H9 (cell line): Measurements from ENCODE around the gene JAKMIP1. TPM values are rescaled to one million over a fixed set of nuclear protein-coding genes. Genes with fewer than 3 reads are reported as not detected.

Experiments used
- DNase-seq: peaks from one replicate; pipeline ENCODE4 v3.0.0-alpha.2; 2017
- H2AFZ ChIP-seq: one replicate; pipeline ENCODE4 v1.6.1; 2013; ENCODE audit warnings: mild to moderate bottlenecking, low read length, control low read depth, moderate library complexity
- H2AK5ac ChIP-seq: 2 replicates; pipeline ENCODE4 v1.6.1; 2013; ENCODE audit warnings: low read length, control low read depth, mixed read lengths; ENCODE audit not compliant: insufficient read length
- H2BK120ac ChIP-seq: one replicate; pipeline ENCODE4 v1.6.1; 2013; ENCODE audit warnings: low read depth, mild to moderate bottlenecking, low read length, control low read depth, inconsistent platforms; ENCODE audit not compliant: poor library complexity, severe bottlenecking
- H2BK12ac ChIP-seq: 2 replicates; pipeline ENCODE4 v1.6.1; 2013; ENCODE audit warnings: low read length, control low read depth, mixed read lengths, low read depth; ENCODE audit not compliant: insufficient read length
- H2BK15ac ChIP-seq: 2 replicates; pipeline ENCODE4 v1.6.1; 2013; ENCODE audit warnings: low read depth, low read length, control low read depth
- H2BK20ac ChIP-seq: one replicate; pipeline ENCODE4 v1.6.1; 2013; ENCODE audit warnings: low read depth, mild to moderate bottlenecking, low read length, control low read depth, inconsistent platforms; ENCODE audit not compliant: poor library complexity, severe bottlenecking
- H2BK5ac ChIP-seq: 2 replicates; pipeline ENCODE4 v1.6.1; 2013; ENCODE audit warnings: low read length, control low read depth, mixed read lengths; ENCODE audit not compliant: insufficient read length
- H3K14ac ChIP-seq: 2 replicates; pipeline ENCODE4 v1.6.1; 2013; ENCODE audit warnings: low read length, control low read depth; ENCODE audit not compliant: insufficient read depth
- H3K18ac ChIP-seq: 2 replicates; pipeline ENCODE4 v1.6.1; 2013; ENCODE audit warnings: low read depth, mild to moderate bottlenecking, mixed read lengths, low read length, control low read depth; ENCODE audit not compliant: insufficient read length
- H3K23ac ChIP-seq: 2 replicates; pipeline ENCODE4 v1.6.1; 2013; ENCODE audit warnings: low read length, control low read depth, mixed read lengths, low read depth; ENCODE audit not compliant: insufficient read length
- H3K23me2 ChIP-seq: 2 replicates; pipeline ENCODE4 v1.6.1; 2013; ENCODE audit warnings: low read depth, mild to moderate bottlenecking, mixed read lengths, low read length, control low read depth; ENCODE audit not compliant: insufficient read length, poor library complexity, severe bottlenecking
- H3K27ac ChIP-seq: 2 replicates; pipeline ENCODE4 v1.5.1; 2013; ENCODE audit warnings: low read length, control low read depth, mixed read lengths, low read depth; ENCODE audit not compliant: insufficient read length
- H3K27me3 ChIP-seq: 2 replicates; pipeline ENCODE4 v1.6.1; 2013; ENCODE audit warnings: low read length, control low read depth, inconsistent platforms; ENCODE audit not compliant: insufficient read depth
- H3K4ac ChIP-seq: 2 replicates; pipeline ENCODE4 v1.6.1; 2013; ENCODE audit warnings: low read depth, mild to moderate bottlenecking, control low read depth, inconsistent platforms, low read length, moderate library complexity
- H3K4me1 ChIP-seq: 2 replicates; pipeline ENCODE4 v1.6.1; 2013; ENCODE audit warnings: low read length, control low read depth, inconsistent platforms; ENCODE audit not compliant: insufficient read depth
- H3K4me2 ChIP-seq: 2 replicates; pipeline ENCODE4 v1.6.1; 2013; ENCODE audit warnings: low read length, control low read depth, mixed read lengths; ENCODE audit not compliant: insufficient read length, insufficient read depth
- H3K56ac ChIP-seq: 2 replicates; pipeline ENCODE4 v1.6.1; 2013; ENCODE audit warnings: low read depth, mild to moderate bottlenecking, mixed read lengths, low read length, control low read depth; ENCODE audit not compliant: insufficient read length
- H3K79me1 ChIP-seq: 2 replicates; pipeline ENCODE4 v1.6.1; 2013; ENCODE audit warnings: low read depth, mild to moderate bottlenecking, moderate library complexity, low read length, control low read depth, inconsistent platforms; ENCODE audit not compliant: insufficient read depth, poor library complexity, severe bottlenecking
- H3K79me2 ChIP-seq: 2 replicates; pipeline ENCODE4 v1.6.1; 2013; ENCODE audit warnings: low read length, control low read depth, inconsistent platforms; ENCODE audit not compliant: insufficient read depth
- H3K9ac ChIP-seq: 2 replicates; pipeline ENCODE4 v1.6.1; 2013; ENCODE audit warnings: low read length, control low read depth, mixed read lengths; ENCODE audit not compliant: insufficient read length; ENCODE audit errors: extremely low read depth
- H3K9me3 ChIP-seq: one replicate; pipeline ENCODE4 v1.6.1; 2013; ENCODE audit warnings: low read depth, low read length, inconsistent platforms; ENCODE audit not compliant: control insufficient read depth
- H3T11ph ChIP-seq: one replicate; pipeline ENCODE4 v1.6.1; 2013; ENCODE audit warnings: mild to moderate bottlenecking, low read length, control low read depth, inconsistent platforms
- H4K20me1 ChIP-seq: one replicate; pipeline ENCODE4 v1.6.1; 2013; ENCODE audit not compliant: control insufficient read depth, insufficient read length, insufficient read depth
- H4K5ac ChIP-seq: 2 replicates; pipeline ENCODE4 v1.6.1; 2013; ENCODE audit warnings: low read depth, mild to moderate bottlenecking, mixed read lengths, low read length, control low read depth; ENCODE audit not compliant: insufficient read length
- H4K8ac ChIP-seq: replicated peaks from 2 replicates; pipeline ENCODE4 v1.6.1; 2013; ENCODE audit warnings: low read length, control low read depth, mixed read lengths, low read depth; ENCODE audit not compliant: insufficient read length
- H4K91ac ChIP-seq: 2 replicates; pipeline ENCODE4 v1.6.1; 2013; ENCODE audit warnings: low read depth, mild to moderate bottlenecking, moderate library complexity, mixed read lengths, low read length, control low read depth; ENCODE audit not compliant: insufficient read length
- H3K27ac Mint-ChIP-seq, 3 experiments: 2 replicates in 2 of 3; 3 replicates in 1 of 3; pipeline ENCODE4 v1.8.0; 2020 to 2021; ENCODE audit warnings: mixed read lengths in 3 of 3, mild to moderate bottlenecking in 1 of 3, moderate library complexity in 1 of 3
- H3K27me3 Mint-ChIP-seq: 2 replicates; pipeline ENCODE4 v1.8.0; 2021; ENCODE audit warnings: low read depth, mild to moderate bottlenecking, moderate library complexity, mixed read lengths
- H3K36me3 Mint-ChIP-seq, 3 experiments: 2 replicates in 2 of 3; 3 replicates in 1 of 3; pipeline ENCODE4 v1.8.0; 2020 to 2021; ENCODE audit warnings: low read depth in 3 of 3, mixed read lengths in 3 of 3; ENCODE audit not compliant: insufficient read depth in 1 of 3
- H3K4me1 Mint-ChIP-seq, 2 experiments: 2 replicates each; pipeline ENCODE4 v1.8.0; 2020; ENCODE audit warnings: mixed read lengths in 2 of 2
- H3K4me3 Mint-ChIP-seq, 2 experiments: 2 replicates in 1 of 2; 3 replicates in 1 of 2; pipeline ENCODE4 v1.8.0; 2020 to 2021; ENCODE audit warnings: mild to moderate bottlenecking in 2 of 2, mixed read lengths in 2 of 2, moderate library complexity in 1 of 2
- H3K9me3 Mint-ChIP-seq, 2 experiments: 2 replicates in 1 of 2; 3 replicates in 1 of 2; pipeline ENCODE4 v1.8.0; 2020; ENCODE audit warnings: mild to moderate bottlenecking in 2 of 2, mixed read lengths in 2 of 2, moderate library complexity in 1 of 2
- CTCF ChIP-seq: fragments of 200-600 bp; sonication (generic); conservative IDR thresholded peaks from 3 replicates; pipeline ENCODE4 v1.8.0; 2021; ENCODE audit warnings: antibody characterized with exemption, mild to moderate bottlenecking
- WGBS: extraction: QIAGEN DNeasy Blood & Tissue Kit; methylation state at CpG from one replicate; pipeline ENCODE4 v1.1.7; 2013; ENCODE audit warnings: missing lambda C conversion rate, low lambda C conversion rate, mixed read lengths; ENCODE audit not compliant: insufficient read length; ENCODE audit errors: extremely low coverage; 5-methylcytosine and 5-hydroxymethylcytosine counted together
- total RNA-seq: library from RNA; stranded (reverse); gene quantifications from 2 replicates; pipeline ENCODE4 v1.2.1, GENCODE V29; 2021

JAKMIP1 gene
- total RNA-seq, 1 experiment from 2014 or later = 1.5 TPM

DNA sequence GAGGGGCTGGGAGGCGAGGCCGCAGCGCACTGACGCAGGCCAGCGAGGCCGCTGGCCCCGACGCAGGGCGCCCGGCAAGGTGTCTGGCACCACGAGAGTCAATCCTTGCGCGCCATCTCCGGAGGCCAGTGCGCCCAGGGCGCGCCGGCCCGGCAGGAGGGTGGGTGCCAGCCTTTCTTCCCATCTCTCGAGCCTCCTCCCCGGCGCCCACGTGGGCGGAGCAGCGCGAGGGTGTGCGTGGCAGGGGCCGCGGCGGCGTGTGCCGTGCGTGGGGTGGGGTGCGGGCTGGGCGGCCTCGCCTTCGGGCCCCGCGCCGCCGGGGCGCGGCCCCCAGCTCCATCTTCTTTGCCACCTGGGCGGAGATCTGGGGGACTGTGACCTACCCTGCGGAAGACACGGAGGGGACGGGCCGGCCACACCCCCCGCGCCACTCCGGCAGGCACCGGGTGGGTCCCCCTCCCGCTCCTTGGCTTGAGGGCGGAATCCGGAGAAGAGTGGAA lies 877 bp downstream of the JAKMIP1 start:
- H2AK5ac ChIP-seq = no peak overlapping the region
- H2BK12ac ChIP-seq = no peak overlapping the region
- H2BK15ac ChIP-seq = no peak overlapping the region
- no CpG with 5 or more reads among the region's 55 CpGs for WGBS
- H3K36me3 Mint-ChIP-seq = peaks cover 0 to 8% (median 0%) of the 10 kb centered on the region in 3 experiments; a peak in 1 of 7 replicates
- no peak overlapping the region for H2BK120ac ChIP-seq
- peaks cover 42 to 46% of the 10 kb centered on the region in 2 experiments for H3K4me1 Mint-ChIP-seq
- peaks cover 52% of the 10 kb centered on the region for H3K27me3 Mint-ChIP-seq
- H3K56ac ChIP-seq = no peak overlapping the region
- H3K4me2 ChIP-seq = peak overlapping the region; percentile 68
- H3K9ac ChIP-seq = no peak overlapping the region
- H3K27ac ChIP-seq = no peak overlapping the region
- H3K27ac Mint-ChIP-seq = no peak overlapping the region
- H3K23me2 ChIP-seq = peaks cover 7% of the 10 kb centered on the region
- no peak overlapping the region for H3K18ac ChIP-seq
- 0 out of 2 replicates have a peak, but pooled peaks cover 8% of the 10 kb centered on the region for H3K4me1 ChIP-seq
- no peaks in the 10 kb centered on the region for H4K20me1 ChIP-seq
- no peak overlapping the region for H3K4ac ChIP-seq
- no peak overlapping the region for H2BK20ac ChIP-seq
- no peaks in the 10 kb centered on the region for H3K9me3 ChIP-seq
- DNase-seq = no peak
- no peak overlapping the region for H3K23ac ChIP-seq
- no peaks in the 10 kb centered on the region for H3K79me2 ChIP-seq
- H4K91ac ChIP-seq = no peak overlapping the region
- no peak for TF ChIP-seq CTCF
- no peak overlapping the region for H3K14ac ChIP-seq
- H3K27me3 ChIP-seq = no peaks in the 10 kb centered on the region; the same call in 1 of the 2 replicates
- no peak overlapping the region for H4K8ac ChIP-seq
- peaks cover 6 to 8% of the 10 kb centered on the region in 2 experiments; a peak in 4 of 5 replicates for H3K9me3 Mint-ChIP-seq
- no peak overlapping the region for H2BK5ac ChIP-seq
- H4K5ac ChIP-seq = no peak overlapping the region
- H3K4me3 Mint-ChIP-seq = peak overlapping the region; percentile 64 to 89; a peak in 4 of 5 replicates
- H2AFZ ChIP-seq = no peak overlapping the region
- no peaks in the 10 kb centered on the region for H3K79me1 ChIP-seq
- H3T11ph ChIP-seq = no peak overlapping the region
